Smooth muscle cell (in vitro differentiated cells): Measurements from ENCODE around the gene TEKT5. TPM values are rescaled to one million over a fixed set of nuclear protein-coding genes. Genes with fewer than 3 reads are reported as not detected.
A peak's percentile ranks its signal among the peaks of the same experiment; 100 is the strongest.

ENCODE experiments used
- DNase-seq: peaks from one replicate; lab custom pipeline; 2025; ENCODE audit not compliant: unreplicated experiment; lab: John Stamatoyannopoulos, UW
- H2AFZ ChIP-seq: fragments of 200-600 bp; sonication (generic); 2 replicates; pipeline ENCODE4 v1.6.0; 2016; ENCODE audit warnings: antibody characterized with exemption, low read depth, mild to moderate bottlenecking
- H3F3A ChIP-seq: fragments of 200-600 bp; sonication (generic); 2 replicates; pipeline ENCODE4 v1.6.0; 2017; ENCODE audit warnings: antibody characterized with exemption, low read depth
- H3K27ac ChIP-seq: fragments of 200-600 bp; sonication (generic); 2 replicates; pipeline ENCODE4 v1.5.1; 2016; ENCODE audit warnings: low read depth, mild to moderate bottlenecking
- H3K27me3 ChIP-seq: fragments of 200-600 bp; sonication (generic); 2 replicates; pipeline ENCODE4 v1.6.1; 2016; ENCODE audit warnings: low read depth, mild to moderate bottlenecking
- H3K36me3 ChIP-seq: fragments of 200-600 bp; sonication (generic); 2 replicates; pipeline ENCODE4 v1.5.1; 2016; ENCODE audit warnings: low read depth
- H3K4me1 ChIP-seq: fragments of 200-600 bp; sonication (generic); 2 replicates; pipeline ENCODE4 v1.5.1; 2016; ENCODE audit warnings: low read depth
- H3K4me2 ChIP-seq: fragments of 200-600 bp; sonication (generic); 2 replicates; pipeline ENCODE4 v1.6.0; 2016; ENCODE audit warnings: mild to moderate bottlenecking
- H3K4me3 ChIP-seq: fragments of 200-600 bp; sonication (generic); 2 replicates; pipeline ENCODE4 v1.5.1; 2016; ENCODE audit warnings: mild to moderate bottlenecking
- H3K79me2 ChIP-seq: fragments of 200-600 bp; sonication (generic); 2 replicates; pipeline ENCODE4 v1.6.0; 2016; ENCODE audit warnings: low read depth, mild to moderate bottlenecking
- H3K9ac ChIP-seq: fragments of 200-600 bp; sonication (generic); 2 replicates; pipeline ENCODE4 v1.6.0; 2016; ENCODE audit warnings: low read depth
- H3K9me3 ChIP-seq: fragments of 200-600 bp; sonication (generic); replicated peaks from 2 replicates; pipeline ENCODE4 v1.5.1; 2016; ENCODE audit warnings: low read depth
- H4K20me1 ChIP-seq: fragments of 200-600 bp; sonication (generic); 2 replicates; pipeline ENCODE4 v1.6.0; 2016; ENCODE audit warnings: low read depth
- CTCF ChIP-seq: fragments of 200-600 bp; sonication (generic); IDR thresholded peaks from 2 replicates; pipeline ENCODE4 v1.5.1; 2017; ENCODE audit warnings: borderline replicate concordance, mild to moderate bottlenecking, antibody characterized with exemption; ENCODE audit not compliant: insufficient read depth, poor library complexity, severe bottlenecking
- WGBS: methylation state at CpG from one replicate; pipeline ENCODE4 v1.1.7; 2016; ENCODE audit warnings: low lambda C conversion rate; 5-methylcytosine and 5-hydroxymethylcytosine counted together
- polyA plus RNA-seq: library from polyadenylated mRNA; unstranded; fragments of >200 nt; fragmentation: Nextera tagmentation; extraction: Ambion mirVana; gene quantifications from 2 replicates; pipeline ENCODE4 v1.2.1, GENCODE V29; 2016
- total RNA-seq: library from RNA; depleted of rRNA; stranded (reverse); fragments of >200 nt; gene quantifications from 2 replicates; pipeline ENCODE4 v1.2.3, GENCODE V29; 2014

The TEKT5 gene
- total and polyA plus RNA-seq, 2 experiments from 2014 or later = not detected

GRCh38 chr16:10608687-10609401, 85.9 kb downstream of the TEKT5 start:
- DNase-seq = peak; percentile 4
- peak overlapping the region; percentile 45 for H3K27ac ChIP-seq
- peaks cover 3% of the 10 kb centered on the region for H3K4me1 ChIP-seq
- no peaks in the 10 kb centered on the region for H3K27me3 ChIP-seq
- no peak overlapping the region for H3K4me3 ChIP-seq
- H3F3A ChIP-seq = peaks cover 5% of the 10 kb centered on the region
- H3K9ac ChIP-seq = no peak overlapping the region
- H3K9me3 ChIP-seq = no peaks in the 10 kb centered on the region
- H3K79me2 ChIP-seq = no peaks in the 10 kb centered on the region
- WGBS = 46% methylated on average over 11 of the region's 11 CpGs
- no peaks in the 10 kb centered on the region for H3K36me3 ChIP-seq
- no peaks in the 10 kb centered on the region for H4K20me1 ChIP-seq
- no peak for TF ChIP-seq CTCF
- peak overlapping the region; percentile 80 for H2AFZ ChIP-seq
- H3K4me2 ChIP-seq = peak overlapping the region; percentile 67

- DNase-seq = no peak
- 93% methylated on average over 3 of the region's 3 CpGs for WGBS
Observed at GRCh38 chr16:10607157-10607556, 87.6 kb downstream of the TEKT5 start.

GRCh38 chr16:10606607-10607006, 88.1 kb downstream of the TEKT5 start:
- no peak overlapping the region for H3K4me2 ChIP-seq
- H3K36me3 ChIP-seq = no peaks in the 10 kb centered on the region
- H3F3A ChIP-seq = peaks cover 5% of the 10 kb centered on the region
- peaks cover 3% of the 10 kb centered on the region for H3K4me1 ChIP-seq
- no peaks in the 10 kb centered on the region for H3K9me3 ChIP-seq
- H3K4me3 ChIP-seq = no peak overlapping the region
- WGBS = 82% methylated on average over 6 of the region's 6 CpGs
- H3K79me2 ChIP-seq = no peaks in the 10 kb centered on the region
- no peak overlapping the region for H3K9ac ChIP-seq
- no peaks in the 10 kb centered on the region for H3K27me3 ChIP-seq
- no peak for DNase-seq
- TF ChIP-seq CTCF = no peak
- H4K20me1 ChIP-seq = no peaks in the 10 kb centered on the region
- no peak overlapping the region for H3K27ac ChIP-seq
- H2AFZ ChIP-seq = no peak overlapping the region

More at GRCh38 chr16:10607157-10607556, 87.6 kb downstream of the TEKT5 start:
- H3K79me2 ChIP-seq = no peaks in the 10 kb centered on the region
- H2AFZ ChIP-seq = no peak overlapping the region
- no peaks in the 10 kb centered on the region for H3K36me3 ChIP-seq
- H3K9me3 ChIP-seq = no peaks in the 10 kb centered on the region
- peaks cover 3% of the 10 kb centered on the region for H3K4me1 ChIP-seq
- H3F3A ChIP-seq = peaks cover 5% of the 10 kb centered on the region
- no peaks in the 10 kb centered on the region for H3K27me3 ChIP-seq
- TF ChIP-seq CTCF = no peak
- no peak overlapping the region for H3K27ac ChIP-seq
- no peak overlapping the region for H3K4me2 ChIP-seq
- H3K4me3 ChIP-seq = no peak overlapping the region
- no peaks in the 10 kb centered on the region for H4K20me1 ChIP-seq
- H3K9ac ChIP-seq = no peak overlapping the region

- no peaks in the 10 kb centered on the region for H4K20me1 ChIP-seq
- H3K4me3 ChIP-seq = no peak overlapping the region
- no peak overlapping the region for H3K27ac ChIP-seq
- H3K27me3 ChIP-seq = no peaks in the 10 kb centered on the region
- no peaks in the 10 kb centered on the region for H3K9me3 ChIP-seq
- no peak overlapping the region for H3K9ac ChIP-seq
- TF ChIP-seq CTCF = no peak
- H3K4me1 ChIP-seq = peaks cover 3% of the 10 kb centered on the region
- DNase-seq = no peak
- no peaks in the 10 kb centered on the region for H3K79me2 ChIP-seq
- WGBS = 97% methylated on average over 3 of the region's 3 CpGs
- peaks cover 5% of the 10 kb centered on the region for H3F3A ChIP-seq
- H3K4me2 ChIP-seq = no peak overlapping the region
- H3K36me3 ChIP-seq = no peaks in the 10 kb centered on the region
- H2AFZ ChIP-seq = no peak overlapping the region
Observed at GRCh38 chr16:10605636-10606035, 89.1 kb downstream of the TEKT5 start.
